Measurements from ENCODE around the gene MRM2. TPM values are rescaled to one million over a fixed set of nuclear protein-coding genes. Genes with fewer than 3 reads are reported as not detected.

MRM2 gene
- total and polyA plus RNA-seq, 2 donors (not counting 1 experiment from before 2014, with no cell fraction given), result 14.9 to 19.3 TPM

- H3K79me2 ChIP-seq (ENCODE audit: control insufficient read depth, insufficient read depth, low read length), result no peaks in the 10 kb centered on the region
- H3K4me2 ChIP-seq (ENCODE audit: extremely low read depth, insufficient read depth, low read length), result no peak overlapping the region
- peaks cover 11% of the 10 kb centered on the region for H3K36me3 ChIP-seq (ENCODE audit: control insufficient read depth, insufficient read depth, low read length)
- H3K4me3 ChIP-seq (replicated peaks in 1 of 4; ENCODE audit: control extremely low read depth in 1 of 4, insufficient read depth in 1 of 4, low read depth in 3 of 4, low read length in 4 of 4), result no peak overlapping the region
- H3K4me1 ChIP-seq (ENCODE audit: control insufficient read depth, extremely low read depth, insufficient read depth, low read length), result peaks cover 4% of the 10 kb centered on the region
- H3K9me3 ChIP-seq (ENCODE audit: control insufficient read depth, insufficient read depth, low read depth, low read length), result no peaks in the 10 kb centered on the region
- H2AFZ ChIP-seq (ENCODE audit: low read length), result no peak overlapping the region
- H3K9ac ChIP-seq (ENCODE audit: insufficient read depth, low read length), result no peak overlapping the region
- DNase-seq (ENCODE audit: low read depth in 2 of 2), result peak; percentile 57 to 75
- H3K27me3 ChIP-seq (ENCODE audit: control insufficient read depth, insufficient read depth, low read length), result no peaks in the 10 kb centered on the region
- TF ChIP-seq EZH2 (IDR thresholded peaks at IDR 0.05; ENCODE audit: low read length, missing control alignments) (no peak), CTCF (conservative IDR thresholded peaks at IDR 0.05 in 1 of 2, IDR thresholded peaks at IDR 0.05 in 1 of 2; ENCODE audit: low read depth in 1 of 2, low read length in 2 of 2) (peak; percentile 84 to 85)
- H4K20me1 ChIP-seq (ENCODE audit: control insufficient read depth, extremely low read depth, insufficient read depth, low read length), result no peaks in the 10 kb centered on the region
- no peak overlapping the region for H3K27ac ChIP-seq (ENCODE audit: insufficient read depth, low read length)
Measured at GRCh38 chr7:2209146-2209960, 32.7 kb downstream of the MRM2 start.

DNA sequence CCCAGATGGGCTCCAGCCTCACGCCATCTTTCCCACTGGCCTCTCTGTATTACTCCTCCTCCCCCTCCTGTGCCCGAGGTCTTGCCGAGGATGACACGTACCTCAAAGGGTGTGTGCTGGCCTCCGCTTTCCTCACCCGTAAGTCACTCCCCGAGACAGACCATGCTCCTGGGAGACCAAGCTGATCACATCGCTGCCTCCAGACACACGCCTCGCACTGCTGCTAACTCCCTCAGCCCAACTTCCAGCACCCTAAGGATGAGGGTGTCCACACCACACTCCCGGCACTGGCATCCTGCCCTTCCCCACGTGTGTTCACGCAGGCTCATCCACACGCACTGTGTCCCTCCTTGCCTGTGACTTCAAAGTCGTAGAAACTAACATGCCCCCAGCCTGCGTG lies 33.3 kb downstream of the MRM2 start:
- Histone ChIP-seq H3K9me3 (ENCODE audit: control insufficient read depth, insufficient read depth, low read depth, low read length) (no peaks in the 10 kb centered on the region), H3K4me3 (replicated peaks in 1 of 4; ENCODE audit: control extremely low read depth in 1 of 4, insufficient read depth in 1 of 4, low read depth in 3 of 4, low read length in 4 of 4) (no peak overlapping the region), H3K36me3 (ENCODE audit: control insufficient read depth, insufficient read depth, low read length) (peaks cover 8% of the 10 kb centered on the region), H3K4me1 (ENCODE audit: control insufficient read depth, extremely low read depth, insufficient read depth, low read length) (peaks cover 6% of the 10 kb centered on the region), H4K20me1 (ENCODE audit: control insufficient read depth, extremely low read depth, insufficient read depth, low read length) (no peaks in the 10 kb centered on the region), H3K27me3 (ENCODE audit: control insufficient read depth, insufficient read depth, low read length) (no peaks in the 10 kb centered on the region), H3K9ac (ENCODE audit: insufficient read depth, low read length) (no peak overlapping the region), H3K27ac (ENCODE audit: insufficient read depth, low read length) (no peak overlapping the region), H2AFZ (ENCODE audit: low read length) (no peak overlapping the region), H3K79me2 (ENCODE audit: control insufficient read depth, insufficient read depth, low read length) (no peaks in the 10 kb centered on the region), H3K4me2 (ENCODE audit: extremely low read depth, insufficient read depth, low read length) (no peak overlapping the region)
- no peak for DNase-seq (ENCODE audit: low read depth in 2 of 2)
- no peak for TF ChIP-seq EZH2 (IDR thresholded peaks at IDR 0.05; ENCODE audit: low read length, missing control alignments)
- TF ChIP-seq CTCF (conservative IDR thresholded peaks at IDR 0.05 in 1 of 2, IDR thresholded peaks at IDR 0.05 in 1 of 2; ENCODE audit: low read depth in 1 of 2, low read length in 2 of 2), result no peak

DNA sequence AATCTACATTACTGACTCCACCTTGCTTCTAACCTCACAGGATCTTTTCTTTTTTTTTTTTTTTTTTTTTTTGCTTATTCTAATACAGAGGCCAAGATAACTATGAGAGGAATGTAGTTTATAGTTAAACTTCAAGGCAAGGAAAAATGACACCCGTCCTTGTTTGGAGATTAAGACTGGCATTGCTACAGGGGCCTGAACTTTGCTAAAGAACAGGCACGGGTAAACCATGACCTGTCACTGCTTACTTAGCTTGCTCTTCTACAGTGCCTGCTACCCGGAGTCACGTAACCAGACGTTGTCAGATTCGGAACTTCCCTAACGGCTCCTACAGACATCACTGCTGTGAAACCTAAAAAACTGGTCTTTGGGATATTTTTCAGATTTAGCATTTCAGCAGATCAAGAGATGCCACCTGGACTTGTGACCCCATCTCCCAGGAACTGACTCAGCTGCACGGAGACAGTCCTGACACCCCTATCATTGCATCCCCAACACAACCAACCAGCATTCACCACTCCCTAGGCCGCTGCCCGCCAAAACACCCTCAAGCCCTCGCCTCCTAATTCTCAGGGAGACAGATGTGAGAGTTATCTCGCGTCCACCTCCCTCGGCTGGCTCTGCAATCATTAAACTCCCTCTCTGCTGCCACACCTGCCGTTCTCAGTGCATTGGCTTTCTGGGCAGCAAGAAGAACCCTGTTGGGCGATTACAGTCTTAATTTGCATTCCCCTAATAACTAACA lies 36.8 kb downstream of the MRM2 start:
- Histone ChIP-seq H3K9ac (ENCODE audit: insufficient read depth, low read length) (no peak overlapping the region), H4K20me1 (ENCODE audit: control insufficient read depth, extremely low read depth, insufficient read depth, low read length) (no peaks in the 10 kb centered on the region), H3K4me2 (ENCODE audit: extremely low read depth, insufficient read depth, low read length) (no peak overlapping the region), H3K9me3 (ENCODE audit: control insufficient read depth, insufficient read depth, low read depth, low read length) (no peaks in the 10 kb centered on the region), H3K27me3 (ENCODE audit: control insufficient read depth, insufficient read depth, low read length) (no peaks in the 10 kb centered on the region), H3K4me1 (ENCODE audit: control insufficient read depth, extremely low read depth, insufficient read depth, low read length) (peaks cover 6% of the 10 kb centered on the region), H3K4me3 (replicated peaks in 1 of 4; ENCODE audit: control extremely low read depth in 1 of 4, insufficient read depth in 1 of 4, low read depth in 3 of 4, low read length in 4 of 4) (no peak overlapping the region), H3K36me3 (ENCODE audit: control insufficient read depth, insufficient read depth, low read length) (peaks cover 3% of the 10 kb centered on the region), H3K79me2 (ENCODE audit: control insufficient read depth, insufficient read depth, low read length) (no peaks in the 10 kb centered on the region), H2AFZ (ENCODE audit: low read length) (no peak overlapping the region), H3K27ac (ENCODE audit: insufficient read depth, low read length) (no peak overlapping the region)
- no peak for TF ChIP-seq EZH2 (IDR thresholded peaks at IDR 0.05; ENCODE audit: low read length, missing control alignments)
- TF ChIP-seq CTCF (conservative IDR thresholded peaks at IDR 0.05 in 1 of 2, IDR thresholded peaks at IDR 0.05 in 1 of 2; ENCODE audit: low read depth in 1 of 2, low read length in 2 of 2), result no peak
- peak in 1 of 2 donors; percentile 10 for DNase-seq (ENCODE audit: low read depth in 2 of 2)
